Duodenal mucosa (tissue), 2 donors: ENCODE measurements around the gene GNB5.
"Not testable (repeated sequence)": the region's sequence is repeated elsewhere in the genome, so short reads cannot be mapped to it uniquely, and the experiment has no call there.

Experiments
- H3K27ac ChIP-seq: one replicate; pipeline ENCODE4 v1.7.0; 2013; ENCODE audit warnings: low read depth, low read length
- H3K27me3 ChIP-seq, 2 donors: one replicate each; pipeline ENCODE4 v1.7.0; 2013; ENCODE audit warnings: low read length in 2 of 2, control low read depth in 1 of 2; ENCODE audit not compliant: insufficient read depth in 2 of 2, control insufficient read depth in 1 of 2
- H3K36me3 ChIP-seq, 2 donors: one replicate each; pipeline ENCODE4 v1.7.0; 2013; ENCODE audit warnings: low read length in 2 of 2, control low read depth in 1 of 2; ENCODE audit not compliant: insufficient read depth in 2 of 2, control insufficient read depth in 1 of 2
- H3K4me1 ChIP-seq, 2 donors: one replicate each; pipeline ENCODE4 v1.7.0; 2013; ENCODE audit warnings: low read length in 2 of 2, control low read depth in 1 of 2; ENCODE audit not compliant: insufficient read depth in 2 of 2, control insufficient read depth in 1 of 2
- H3K4me3 ChIP-seq, 2 donors: one replicate each; pipeline ENCODE4 v1.7.0; 2013; ENCODE audit warnings: low read length in 2 of 2, low read depth in 1 of 2
- H3K9ac ChIP-seq, 2 donors: one replicate each; pipeline ENCODE4 v1.7.0; 2013; ENCODE audit warnings: low read length in 2 of 2, low read depth in 1 of 2
- H3K9me3 ChIP-seq, 2 donors: one replicate each; pipeline ENCODE4 v1.7.0; 2013; ENCODE audit warnings: low read length in 2 of 2, control low read depth in 1 of 2; ENCODE audit not compliant: control insufficient read depth in 1 of 2

The GNB5 gene

GRCh38 chr15:52096536-52096935 is 94.7 kb downstream of the GNB5 start:
- not testable (repeated sequence) for H3K9me3 ChIP-seq, H3K36me3 ChIP-seq, H3K9ac ChIP-seq, H3K4me1 ChIP-seq, H3K27ac ChIP-seq, H3K4me3 ChIP-seq, H3K27me3 ChIP-seq

- no peaks in the 10 kb centered on the region for H3K36me3 ChIP-seq
- H3K27me3 ChIP-seq = no peaks in the 10 kb centered on the region
- H3K4me3 ChIP-seq = no peak overlapping the region
- H3K9ac ChIP-seq = no peak overlapping the region
- no peak overlapping the region for H3K27ac ChIP-seq
- H3K9me3 ChIP-seq = no peaks in the 10 kb centered on the region
- peaks cover 7% of the 10 kb centered on the region in 2 donors for H3K4me1 ChIP-seq
Observed at GRCh38 chr15:52095597-52096262, 95.5 kb downstream of the GNB5 start.

- Histone ChIP-seq H3K9ac (no peak overlapping the region), H3K27me3 (no peaks in the 10 kb centered on the region), H3K36me3 (no peaks in the 10 kb centered on the region), H3K9me3 (peaks cover 2 to 5% of the 10 kb centered on the region in 2 donors), H3K4me1 (peaks cover 7% of the 10 kb centered on the region in 2 donors), H3K27ac (no peak overlapping the region), H3K4me3 (no peak overlapping the region)
Observed at GRCh38 chr15:52094811-52095584, 96.2 kb downstream of the GNB5 start.

GRCh38 chr15:52093539-52094510 is 97.4 kb downstream of the GNB5 start:
- H3K9ac ChIP-seq = no peak overlapping the region

GRCh38 chr15:52093167-52093538 is 98.0 kb downstream of the GNB5 start:
- Histone ChIP-seq H3K27ac (no peak overlapping the region), H3K9me3 (peaks cover 2 to 5% of the 10 kb centered on the region in 2 donors), H3K9ac (no peak overlapping the region), H3K4me1 (peaks cover 2% of the 10 kb centered on the region in 2 donors), H3K36me3 (no peaks in the 10 kb centered on the region), H3K27me3 (no peaks in the 10 kb centered on the region), H3K4me3 (no peak overlapping the region)

More at GRCh38 chr15:52093539-52094510, 97.4 kb downstream of the GNB5 start:
- no peak overlapping the region for H3K4me3 ChIP-seq
- H3K27me3 ChIP-seq = no peaks in the 10 kb centered on the region
- H3K36me3 ChIP-seq = no peaks in the 10 kb centered on the region
- H3K27ac ChIP-seq = no peak overlapping the region
- peaks cover 7% of the 10 kb centered on the region in 2 donors for H3K4me1 ChIP-seq
- H3K9me3 ChIP-seq = peaks cover 2 to 5% of the 10 kb centered on the region in 2 donors

- Histone ChIP-seq H3K36me3 (no peaks in the 10 kb centered on the region), H3K9ac (no peak overlapping the region), H3K27ac (no peak overlapping the region), H3K27me3 (no peaks in the 10 kb centered on the region), H3K4me3 (no peak overlapping the region), H3K4me1 (no peaks in the 10 kb centered on the region), H3K9me3 (peaks cover 14 to 15% of the 10 kb centered on the region in 2 donors)
Observed at GRCh38 chr15:52090193-52090592, 101.0 kb downstream of the GNB5 start.

GRCh38 chr15:52086011-52086786 is 105.0 kb downstream of the GNB5 start:
- H3K4me1 ChIP-seq = peaks cover 5 to 6% of the 10 kb centered on the region in 2 donors
- H3K27me3 ChIP-seq = no peaks in the 10 kb centered on the region
- H3K36me3 ChIP-seq = no peaks in the 10 kb centered on the region
- H3K9ac ChIP-seq = no peak overlapping the region
- peaks cover 14 to 15% of the 10 kb centered on the region in 2 donors for H3K9me3 ChIP-seq
- no peak overlapping the region for H3K27ac ChIP-seq
- H3K4me3 ChIP-seq = no peak overlapping the region

GRCh38 chr15:52085299-52085698 is 105.9 kb downstream of the GNB5 start:
- no peaks in the 10 kb centered on the region for H3K36me3 ChIP-seq
- H3K4me3 ChIP-seq = no peak overlapping the region
- H3K9me3 ChIP-seq = peaks cover 12 to 14% of the 10 kb centered on the region in 2 donors
- H3K4me1 ChIP-seq = peaks cover 5 to 6% of the 10 kb centered on the region in 2 donors
- H3K9ac ChIP-seq = no peak overlapping the region
- no peak overlapping the region for H3K27ac ChIP-seq
- H3K27me3 ChIP-seq = no peaks in the 10 kb centered on the region

- Histone ChIP-seq H3K27me3 (no peaks in the 10 kb centered on the region), H3K4me1 (peaks cover 5 to 10% of the 10 kb centered on the region in 2 donors), H3K27ac (no peak overlapping the region), H3K36me3 (no peaks in the 10 kb centered on the region), H3K9ac (no peak overlapping the region), H3K9me3 (peaks cover 10 to 12% of the 10 kb centered on the region in 2 donors), H3K4me3 (no peak overlapping the region)
Observed at GRCh38 chr15:52083603-52084002, 107.6 kb downstream of the GNB5 start.
